NOMO-1 treated with dmso at 0.1 percent for 144 hours (cell line): ENCODE data around the gene LLGL2.

ENCODE experiments used
- DNase-seq: peaks from one replicate; lab custom pipeline; 2025; ENCODE audit not compliant: unreplicated experiment; lab: John Stamatoyannopoulos, UW

The LLGL2 gene

DNA sequence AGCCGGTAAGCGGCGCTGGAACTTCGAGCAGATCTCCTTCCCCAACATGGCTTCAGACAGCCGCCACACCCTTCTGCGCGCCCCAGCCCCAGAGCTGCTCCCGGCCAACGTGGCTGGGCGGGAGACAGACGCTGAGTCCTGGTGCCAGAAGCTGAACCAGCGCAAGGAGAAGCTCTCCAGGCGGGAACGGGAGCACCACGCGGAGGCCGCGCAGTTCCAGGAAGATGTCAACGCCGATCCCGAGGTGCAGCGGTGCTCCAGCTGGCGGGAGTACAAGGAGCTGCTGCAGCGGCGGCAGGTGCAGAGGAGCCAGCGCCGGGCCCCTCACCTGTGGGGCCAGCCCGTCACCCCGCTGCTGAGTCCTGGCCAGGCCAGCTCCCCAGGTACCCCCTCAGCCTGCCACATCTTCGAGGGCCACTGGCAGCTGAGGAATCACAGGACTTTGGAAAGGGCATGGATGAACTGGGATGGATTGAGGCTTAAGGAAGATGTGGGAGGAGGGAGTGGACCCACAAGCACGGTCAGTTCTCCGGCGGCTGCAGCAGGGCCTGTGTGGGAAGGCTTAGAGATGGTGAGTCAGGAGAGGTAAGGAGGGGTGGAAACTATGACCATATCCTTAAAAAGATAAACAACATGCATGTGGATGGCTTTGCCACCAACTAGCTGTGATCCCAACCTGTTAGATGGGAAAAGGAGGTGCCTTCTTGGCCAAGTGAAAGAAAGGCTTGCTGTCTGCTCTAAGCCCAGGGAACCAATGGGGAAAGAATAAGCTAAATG lies 3.4 kb upstream of the LLGL2 start:
- DNase-seq = no peak

DNA sequence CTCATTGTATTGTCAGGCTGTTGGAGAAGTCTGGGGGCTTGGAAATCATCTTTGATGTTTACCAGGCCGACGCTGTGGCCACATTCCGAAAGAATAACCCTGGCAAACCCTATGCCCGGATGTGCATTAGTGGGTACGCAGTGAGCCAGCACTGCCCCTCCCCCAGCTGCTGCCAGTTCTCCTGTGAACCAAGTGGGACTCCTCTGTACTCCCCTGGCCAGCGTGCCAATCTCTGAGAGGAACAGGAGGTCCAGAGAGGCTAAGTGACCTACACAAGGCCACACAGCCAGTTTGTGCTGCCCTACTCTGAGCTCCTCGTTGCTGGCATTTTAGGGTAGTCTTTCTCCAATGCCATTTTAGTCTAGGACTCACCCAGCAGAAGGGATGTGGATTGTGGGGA lies 1.9 kb upstream of the LLGL2 start:
- no peak for DNase-seq

DNA sequence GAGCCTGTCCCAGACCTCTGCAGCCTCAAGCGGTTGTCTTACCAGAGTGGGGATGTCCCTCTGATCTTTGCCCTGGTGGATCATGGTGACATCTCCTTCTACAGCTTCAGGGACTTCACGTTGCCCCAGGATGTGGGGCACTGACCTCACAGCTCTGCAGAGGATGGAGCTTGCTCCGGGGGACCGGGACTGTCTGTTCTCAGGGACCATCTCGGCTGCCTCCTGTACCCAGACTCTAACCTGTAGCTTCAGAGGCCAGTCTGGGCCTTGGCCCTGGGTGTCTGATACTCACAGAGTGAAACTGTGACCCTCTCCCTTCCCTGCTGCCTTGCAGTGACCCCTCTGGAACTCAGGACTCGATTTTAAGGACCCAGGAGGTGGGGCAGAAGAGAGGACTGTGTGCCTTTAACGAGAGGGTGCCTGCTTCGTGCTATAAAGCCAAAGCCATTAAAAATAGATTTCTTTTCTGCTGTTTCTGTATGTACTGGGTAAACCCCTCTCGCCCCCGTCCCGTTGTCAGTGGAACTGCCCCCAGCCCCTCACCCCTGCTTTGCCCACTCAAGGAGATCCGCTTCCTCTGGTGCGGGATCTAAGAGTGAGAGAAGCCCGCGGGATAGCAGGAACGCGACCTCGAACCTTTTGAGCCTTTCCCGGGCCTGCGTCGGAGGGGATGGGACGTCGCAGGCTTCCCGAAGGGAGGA lies 1.1 kb upstream of the LLGL2 start:
- no peak for DNase-seq

GRCh38 chr17:75525806-75526554 lies 483 bp downstream of the LLGL2 start:
- no peak for DNase-seq

- no peak for DNase-seq
Measured at GRCh38 chr17:75526555-75527270, 1.2 kb downstream of the LLGL2 start.

- DNase-seq = no peak
Measured at GRCh38 chr17:75530837-75531720, 5.6 kb downstream of the LLGL2 start.

DNA sequence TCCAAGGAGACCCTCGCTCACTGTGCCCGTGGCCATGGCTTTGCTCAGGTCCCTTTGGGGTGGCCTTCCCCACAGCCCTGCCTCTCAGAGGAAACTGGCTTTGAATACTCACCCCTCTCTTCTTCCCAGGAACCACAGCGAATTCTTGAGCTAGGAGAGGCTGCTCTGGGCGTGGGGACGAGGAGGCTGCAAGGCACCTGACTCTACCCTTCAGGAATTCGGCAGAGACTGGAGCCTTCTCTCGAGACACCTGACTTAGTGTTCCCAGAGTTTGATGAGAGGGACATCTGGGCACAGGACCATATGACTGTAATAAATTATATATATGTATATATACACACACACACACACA lies 6.2 kb downstream of the LLGL2 start:
- no peak for DNase-seq

- no peak for DNase-seq
Measured at GRCh38 chr17:75535119-75535537, 9.6 kb downstream of the LLGL2 start.

DNA sequence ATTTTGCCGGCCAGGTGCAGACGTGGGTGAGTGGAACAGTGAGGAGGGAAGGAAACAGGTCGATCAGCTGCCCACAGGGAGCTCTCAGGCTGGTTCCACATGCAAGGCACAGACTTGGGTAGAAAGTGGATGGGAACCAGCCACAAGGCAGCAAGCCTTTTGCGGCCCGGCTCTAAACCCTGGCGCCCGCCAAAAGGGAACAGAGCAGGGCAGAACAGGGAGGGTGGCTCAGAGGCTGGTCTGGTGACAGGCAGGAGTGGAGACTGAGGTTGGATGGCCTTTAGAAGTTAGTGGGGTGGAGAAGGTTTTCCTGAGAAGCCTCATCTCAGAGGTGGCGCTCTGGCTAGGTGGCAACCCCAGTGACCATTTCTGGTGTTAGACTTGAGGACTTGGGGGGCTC lies 10.4 kb downstream of the LLGL2 start:
- DNase-seq = no peak

- no peak for DNase-seq
Measured at GRCh38 chr17:75536366-75536765, 10.9 kb downstream of the LLGL2 start.

DNA sequence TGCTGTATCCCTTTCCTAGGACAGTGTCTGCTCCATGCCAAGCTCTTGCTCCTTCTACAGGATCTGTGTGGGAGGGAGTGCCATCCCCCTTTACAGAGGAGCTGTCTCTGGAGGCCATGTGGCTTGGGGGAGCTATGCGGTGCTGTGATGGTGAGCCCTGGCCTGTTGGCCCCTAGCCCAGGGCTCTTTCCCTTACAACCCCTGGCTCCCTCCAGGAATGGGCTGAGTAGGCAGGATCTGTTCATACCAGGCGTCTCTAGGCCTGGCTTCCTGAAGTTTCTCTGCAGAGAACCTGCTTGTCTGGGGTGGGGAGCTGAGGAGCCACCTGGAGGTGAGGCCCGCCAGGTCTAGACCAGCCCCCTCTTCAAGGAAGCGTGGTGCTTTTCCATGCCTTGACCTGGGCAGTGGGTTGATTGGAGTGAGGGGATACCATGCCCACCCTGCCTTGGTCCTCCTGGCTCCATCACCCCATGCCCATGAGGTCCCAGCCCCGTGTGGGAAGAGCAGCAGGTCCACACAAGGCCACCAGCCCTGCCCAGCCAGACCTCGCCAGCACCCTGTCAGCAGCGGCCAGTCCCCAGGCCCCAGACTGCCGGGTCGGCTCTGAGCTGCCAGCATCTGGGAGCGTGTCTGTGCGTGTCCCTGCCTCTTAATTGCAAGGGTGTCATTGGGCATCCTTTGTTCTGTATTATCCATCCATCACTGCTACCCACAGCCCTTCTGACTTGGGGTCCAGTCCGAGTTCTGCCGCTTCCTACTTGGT lies 14.7 kb downstream of the LLGL2 start:
- DNase-seq = no peak

DNA sequence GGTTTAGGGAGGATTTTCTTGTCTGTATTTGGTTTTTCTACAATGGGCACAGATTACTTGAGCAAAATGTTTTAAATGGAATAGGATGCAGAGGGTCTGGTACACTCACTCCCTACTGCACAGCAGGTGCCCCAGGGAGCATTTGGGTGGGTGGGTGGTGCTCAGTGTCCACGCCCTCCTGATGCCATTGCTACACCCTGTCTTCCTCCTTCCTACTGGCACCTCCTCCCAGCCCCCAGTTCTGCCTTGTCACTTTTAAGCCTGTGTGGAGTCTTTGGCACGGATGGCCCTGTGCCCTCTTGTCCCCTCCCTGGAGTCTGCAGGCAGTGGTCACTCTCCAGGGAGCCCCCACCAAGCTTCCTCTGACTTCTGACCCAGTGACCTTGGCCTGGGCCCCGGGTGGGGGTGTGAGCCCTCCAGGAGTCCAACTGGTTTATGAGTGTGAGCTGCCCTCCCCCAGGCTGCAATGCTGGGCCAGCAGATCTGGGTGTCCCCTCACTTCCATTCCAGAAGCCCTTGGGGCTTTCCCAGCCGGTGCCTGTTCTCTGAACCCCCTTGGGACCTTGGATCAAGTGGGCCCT lies 15.5 kb downstream of the LLGL2 start:
- no peak for DNase-seq

- DNase-seq = no peak
Measured at GRCh38 chr17:75542229-75542628, 16.7 kb downstream of the LLGL2 start.

DNA sequence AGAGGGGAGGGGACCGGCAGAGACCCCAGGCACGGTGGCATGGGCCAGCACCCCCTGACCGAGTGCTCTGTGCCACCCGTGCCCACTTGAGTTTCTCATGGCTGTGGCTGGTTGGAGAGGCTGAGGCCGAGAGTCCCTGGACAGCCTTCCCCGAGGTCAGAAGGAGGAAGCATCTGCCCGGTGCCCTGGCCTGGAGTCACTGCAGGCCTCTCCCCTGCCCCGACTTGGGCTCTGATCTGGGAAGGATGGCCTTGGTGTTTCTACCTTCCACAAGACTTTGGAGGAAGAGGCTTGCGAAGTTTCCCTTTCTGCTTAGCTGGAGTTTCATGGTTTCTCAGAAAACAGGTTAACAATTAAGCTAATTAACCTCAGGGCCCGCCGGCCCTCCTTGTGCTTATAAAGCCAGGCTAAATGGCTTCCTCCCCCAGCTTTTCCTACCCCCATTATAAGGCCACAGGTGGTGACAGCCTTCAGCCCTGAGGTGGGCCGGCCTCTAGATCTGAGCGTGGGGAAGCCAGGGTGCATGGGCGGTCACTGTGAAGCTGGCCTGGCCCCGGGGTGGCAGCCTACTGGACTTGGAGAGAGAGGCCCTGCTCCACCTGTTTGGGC lies 17.3 kb downstream of the LLGL2 start:
- no peak for DNase-seq

- DNase-seq = no peak
Measured at GRCh38 chr17:75544250-75544649, 18.8 kb downstream of the LLGL2 start.

DNA sequence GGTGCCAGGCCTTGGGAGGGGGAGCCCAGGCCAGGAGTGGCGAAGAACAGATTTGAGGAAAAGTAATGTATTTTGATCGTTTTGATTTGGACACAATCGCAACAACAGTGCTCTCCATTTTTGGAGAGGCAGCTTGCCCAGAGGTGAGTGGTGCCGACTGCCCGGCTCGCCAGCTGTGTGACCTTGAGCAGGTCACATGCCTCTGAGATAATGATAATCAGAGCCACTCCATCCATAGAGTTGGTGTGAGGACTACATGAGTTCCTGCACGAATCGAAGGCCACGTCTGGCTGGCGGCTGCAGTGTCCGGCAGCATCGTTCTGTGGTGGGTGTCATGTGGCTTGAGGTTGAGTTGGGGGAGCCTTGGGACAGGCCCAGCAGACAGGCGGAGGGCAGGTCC lies 20.7 kb downstream of the LLGL2 start:
- DNase-seq = no peak

DNA sequence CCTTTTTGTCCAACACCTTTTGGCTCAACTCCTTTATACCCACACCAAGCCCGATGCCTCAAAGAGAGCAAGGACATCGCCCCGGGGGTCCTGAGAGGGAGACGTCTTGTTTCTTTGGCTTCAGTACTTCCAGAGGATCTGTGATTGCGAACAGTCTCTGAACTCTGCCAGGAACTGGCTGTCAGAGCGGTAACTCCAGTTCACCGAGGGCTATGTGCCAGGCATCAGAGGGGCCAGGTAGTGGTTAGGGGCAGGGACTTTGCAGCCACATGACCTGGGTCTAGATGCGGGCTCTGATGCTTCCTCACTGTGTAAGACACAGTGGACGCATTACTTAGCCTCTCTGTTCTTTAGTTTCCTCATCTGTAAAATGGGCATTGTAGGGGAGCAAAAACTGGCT lies 21.6 kb downstream of the LLGL2 start:
- DNase-seq = no peak

DNA sequence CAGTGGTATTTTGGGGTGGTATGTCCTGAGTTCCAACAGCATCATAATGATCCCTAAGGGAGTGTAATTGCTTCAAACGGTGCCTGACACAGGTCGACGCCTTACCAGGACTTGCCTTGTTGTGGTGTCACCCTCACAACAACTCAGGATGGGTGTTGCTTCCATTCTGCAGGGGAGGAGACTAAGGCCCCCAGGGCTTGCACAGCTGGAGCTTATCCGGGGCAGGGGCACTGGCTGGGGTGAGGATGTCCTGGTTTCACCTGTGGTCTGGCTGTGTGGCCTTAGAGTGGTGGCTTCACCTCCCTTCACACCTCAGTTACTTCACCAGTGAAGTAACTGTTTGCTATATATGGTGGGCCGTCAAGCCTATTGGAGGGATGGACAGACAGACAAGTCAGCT lies 23.3 kb downstream of the LLGL2 start:
- DNase-seq = no peak
